Stimulated activated memory B cell treated with anti-CD40 and anti-IgM and Interleukin-4, amounts not matched to agents 10 μg/mL and 1 μg/mL and 100 μg/mL, for 72 hours (primary cell): Measurements from ENCODE around the gene PIK3CB.
"Not testable (repeated sequence)": the region's sequence is repeated elsewhere in the genome, so short reads cannot be mapped to it uniquely, and the experiment has no call there.

Experiments
- ATAC-seq: fragments of 150-1000 bp; cut with Tn5 transposase; 2 replicates; pipeline ENCODE4 v1.10.0; 2021
- H3K27ac Mint-ChIP-seq: one replicate; pipeline ENCODE4 v1.8.0; 2022; ENCODE audit warnings: mild to moderate bottlenecking, mixed read lengths
- H3K27me3 Mint-ChIP-seq: one replicate; pipeline ENCODE4 v1.8.0; 2022; ENCODE audit warnings: mixed read lengths
- H3K36me3 Mint-ChIP-seq: one replicate; pipeline ENCODE4 v1.8.0; 2022; ENCODE audit warnings: mixed read lengths
- H3K4me1 Mint-ChIP-seq: one replicate; pipeline ENCODE4 v1.8.0; 2022; ENCODE audit warnings: mixed read lengths
- H3K4me3 Mint-ChIP-seq: one replicate; pipeline ENCODE4 v1.8.0; 2022; ENCODE audit warnings: mild to moderate bottlenecking, moderate library complexity, mixed read lengths
- H3K9me3 Mint-ChIP-seq: one replicate; pipeline ENCODE4 v1.8.0; 2022; ENCODE audit warnings: mixed read lengths

The PIK3CB gene

GRCh38 chr3:138801792-138802191 lies 32.9 kb downstream of the PIK3CB start:
- H3K4me3 Mint-ChIP-seq: no peak overlapping the region
- no peak overlapping the region for H3K27ac Mint-ChIP-seq
- no peak for ATAC-seq
- H3K9me3 Mint-ChIP-seq: no peaks in the 10 kb centered on the region
- peaks cover 28% of the 10 kb centered on the region for H3K4me1 Mint-ChIP-seq
- H3K36me3 Mint-ChIP-seq: peaks cover 17% of the 10 kb centered on the region
- no peaks in the 10 kb centered on the region for H3K27me3 Mint-ChIP-seq

GRCh38 chr3:138800248-138800647 lies 34.5 kb downstream of the PIK3CB start:
- no peak for ATAC-seq
- H3K27me3 Mint-ChIP-seq: no peaks in the 10 kb centered on the region
- no peaks in the 10 kb centered on the region for H3K9me3 Mint-ChIP-seq
- H3K4me3 Mint-ChIP-seq: no peak overlapping the region
- peaks cover 26% of the 10 kb centered on the region for H3K36me3 Mint-ChIP-seq
- peaks cover 28% of the 10 kb centered on the region for H3K4me1 Mint-ChIP-seq
- no peak overlapping the region for H3K27ac Mint-ChIP-seq

- no peaks in the 10 kb centered on the region for H3K27me3 Mint-ChIP-seq
- H3K4me1 Mint-ChIP-seq: peaks cover 28% of the 10 kb centered on the region
- no peak overlapping the region for H3K4me3 Mint-ChIP-seq
- ATAC-seq: no peak
- H3K27ac Mint-ChIP-seq: no peak overlapping the region
- H3K9me3 Mint-ChIP-seq: no peaks in the 10 kb centered on the region
- H3K36me3 Mint-ChIP-seq: peaks cover 26% of the 10 kb centered on the region
These were observed 34.9 kb downstream of the PIK3CB start for GRCh38 chr3:138799822-138800221.

GRCh38 chr3:138797508-138798038 lies 37.2 kb downstream of the PIK3CB start:
- Mint-ChIP-seq H3K36me3 (peaks cover 47% of the 10 kb centered on the region), H3K27ac (no peak overlapping the region), H3K4me3 (no peak overlapping the region), H3K4me1 (peaks cover 18% of the 10 kb centered on the region), H3K9me3 (no peaks in the 10 kb centered on the region), H3K27me3 (no peaks in the 10 kb centered on the region)
- no peak for ATAC-seq

GRCh38 chr3:138796761-138797160 lies 38.0 kb downstream of the PIK3CB start:
- Mint-ChIP-seq H3K27me3 (no peaks in the 10 kb centered on the region), H3K4me3 (no peak overlapping the region), H3K4me1 (peaks cover 10% of the 10 kb centered on the region), H3K27ac (no peak overlapping the region), H3K9me3 (no peaks in the 10 kb centered on the region), H3K36me3 (peaks cover 44% of the 10 kb centered on the region)
- no peak for ATAC-seq

- peak overlapping the region; percentile 19 for H3K4me3 Mint-ChIP-seq
These were observed 47.9 kb downstream of the PIK3CB start for GRCh38 chr3:138786788-138787271.

GRCh38 chr3:138785951-138786350 lies 48.8 kb downstream of the PIK3CB start:
- peaks cover 13% of the 10 kb centered on the region for H3K4me1 Mint-ChIP-seq

More at GRCh38 chr3:138786788-138787271, 47.9 kb downstream of the PIK3CB start:
- Mint-ChIP-seq H3K36me3 (peaks cover 28% of the 10 kb centered on the region), H3K4me1 (peaks cover 20% of the 10 kb centered on the region), H3K27ac (peak overlapping the region; percentile 89), H3K27me3 (no peaks in the 10 kb centered on the region), H3K9me3 (no peaks in the 10 kb centered on the region)
- ATAC-seq: peak; percentile 83

GRCh38 chr3:138785362-138785857 lies 49.3 kb downstream of the PIK3CB start:
- H3K9me3 Mint-ChIP-seq, ATAC-seq, H3K4me3 Mint-ChIP-seq, H3K27ac Mint-ChIP-seq, H3K27me3 Mint-ChIP-seq: not testable (repeated sequence)
- Mint-ChIP-seq H3K4me1 (peaks cover 13% of the 10 kb centered on the region), H3K36me3 (peaks cover 16% of the 10 kb centered on the region)

More at GRCh38 chr3:138785951-138786350, 48.8 kb downstream of the PIK3CB start:
- Mint-ChIP-seq H3K27me3 (no peaks in the 10 kb centered on the region), H3K9me3 (no peaks in the 10 kb centered on the region), H3K4me3 (no peak overlapping the region), H3K36me3 (peaks cover 19% of the 10 kb centered on the region), H3K27ac (no peak overlapping the region)
- ATAC-seq: no peak

- Mint-ChIP-seq H3K36me3 (peaks cover 21% of the 10 kb centered on the region), H3K27ac (no peak overlapping the region), H3K4me1 (peaks cover 22% of the 10 kb centered on the region), H3K27me3 (no peaks in the 10 kb centered on the region), H3K9me3 (no peaks in the 10 kb centered on the region), H3K4me3 (no peak overlapping the region)
- no peak for ATAC-seq
These were observed 52.0 kb downstream of the PIK3CB start for GRCh38 chr3:138782755-138783154.

- Mint-ChIP-seq H3K9me3 (no peaks in the 10 kb centered on the region), H3K27me3 (no peaks in the 10 kb centered on the region), H3K27ac (no peak overlapping the region), H3K4me3 (no peak overlapping the region), H3K4me1 (peaks cover 15% of the 10 kb centered on the region), H3K36me3 (peaks cover 21% of the 10 kb centered on the region)
- no peak for ATAC-seq
These were observed 53.7 kb downstream of the PIK3CB start for GRCh38 chr3:138781012-138781470.

GRCh38 chr3:138778643-138779042 lies 56.1 kb downstream of the PIK3CB start:
- H3K4me3 Mint-ChIP-seq: no peak overlapping the region
- H3K4me1 Mint-ChIP-seq: peaks cover 15% of the 10 kb centered on the region
- H3K9me3 Mint-ChIP-seq: no peaks in the 10 kb centered on the region
- no peaks in the 10 kb centered on the region for H3K27me3 Mint-ChIP-seq
- H3K27ac Mint-ChIP-seq: no peak overlapping the region
- H3K36me3 Mint-ChIP-seq: peaks cover 24% of the 10 kb centered on the region
- ATAC-seq: no peak

- peaks cover 17% of the 10 kb centered on the region for H3K36me3 Mint-ChIP-seq
These were observed 57.8 kb downstream of the PIK3CB start for GRCh38 chr3:138776961-138777360.

GRCh38 chr3:138775254-138775595 lies 59.5 kb downstream of the PIK3CB start:
- H3K4me3 Mint-ChIP-seq: no peak overlapping the region
- no peak overlapping the region for H3K27ac Mint-ChIP-seq
- no peaks in the 10 kb centered on the region for H3K27me3 Mint-ChIP-seq
- ATAC-seq: no peak
- H3K4me1 Mint-ChIP-seq: peaks cover 8% of the 10 kb centered on the region
- peaks cover 17% of the 10 kb centered on the region for H3K36me3 Mint-ChIP-seq
- no peaks in the 10 kb centered on the region for H3K9me3 Mint-ChIP-seq

More at GRCh38 chr3:138776961-138777360, 57.8 kb downstream of the PIK3CB start:
- H3K27ac Mint-ChIP-seq: no peak overlapping the region
- H3K4me3 Mint-ChIP-seq: no peak overlapping the region
- no peaks in the 10 kb centered on the region for H3K27me3 Mint-ChIP-seq
- no peaks in the 10 kb centered on the region for H3K9me3 Mint-ChIP-seq
- H3K4me1 Mint-ChIP-seq: peaks cover 8% of the 10 kb centered on the region
- no peak for ATAC-seq

GRCh38 chr3:138774529-138775253 lies 60.0 kb downstream of the PIK3CB start:
- peaks cover 22% of the 10 kb centered on the region for H3K36me3 Mint-ChIP-seq
- peaks cover 8% of the 10 kb centered on the region for H3K4me1 Mint-ChIP-seq
- ATAC-seq: no peak
- H3K9me3 Mint-ChIP-seq: no peaks in the 10 kb centered on the region
- no peaks in the 10 kb centered on the region for H3K27me3 Mint-ChIP-seq
- H3K4me3 Mint-ChIP-seq: no peak overlapping the region
- no peak overlapping the region for H3K27ac Mint-ChIP-seq

- no peak for ATAC-seq
- Mint-ChIP-seq H3K27me3 (no peaks in the 10 kb centered on the region), H3K4me1 (no peaks in the 10 kb centered on the region), H3K27ac (no peak overlapping the region), H3K9me3 (no peaks in the 10 kb centered on the region), H3K4me3 (no peak overlapping the region), H3K36me3 (peaks cover 43% of the 10 kb centered on the region)
These were observed 63.1 kb downstream of the PIK3CB start for GRCh38 chr3:138771585-138771984.

- Mint-ChIP-seq H3K4me3 (no peak overlapping the region), H3K27me3 (no peaks in the 10 kb centered on the region), H3K9me3 (no peaks in the 10 kb centered on the region), H3K36me3 (peaks cover 46% of the 10 kb centered on the region), H3K4me1 (no peaks in the 10 kb centered on the region), H3K27ac (no peak overlapping the region)
- ATAC-seq: no peak
These were observed 65.1 kb downstream of the PIK3CB start for GRCh38 chr3:138769616-138770015.
